ENCODE data around the gene PEPD. TPM values are rescaled to one million over a fixed set of nuclear protein-coding genes. Genes with fewer than 3 reads are reported as not detected.

The PEPD gene
- total RNA-seq, 1 experiment from 2014 or later: 116 TPM

GRCh38 chr19:33405254-33405552 lies 116.4 kb downstream of the PEPD start:
- H3K4me3 ChIP-seq (ENCODE audit: low read depth, low read length): no peak overlapping the region
- ChIA-PET CTCF (interaction anchor here (0.8 to 4.5 kb wide), 3 partner anchors 11 to 170 kb away, joined by 4 to 33 read pairs (median 13); no protein-coding TSS in a partner anchor), POLR2A (interaction anchor here (1.2 kb wide), 1 partner anchor 102 kb away, joined by 6 read pairs; no protein-coding TSS in a partner anchor)
- H3K27me3 ChIP-seq (replicated peaks; ENCODE audit: control insufficient read depth, insufficient read depth, low read length): no peaks in the 10 kb centered on the region
- Mint-ChIP-seq H3K9me3 (ENCODE audit: unreplicated experiment) (no peaks in the 10 kb centered on the region), H3K4me3 (ENCODE audit: unreplicated experiment) (no peak overlapping the region), H3K27ac (ENCODE audit: unreplicated experiment) (peak overlapping the region; percentile 84), H3K27me3 (ENCODE audit: insufficient read depth, unreplicated experiment) (no peaks in the 10 kb centered on the region), H3K36me3 (ENCODE audit: insufficient read depth, unreplicated experiment) (peaks cover 22% of the 10 kb centered on the region), H3K4me1 (ENCODE audit: low read depth, unreplicated experiment) (peaks cover 34% of the 10 kb centered on the region)
- BruUV-seq (replicated peaks): no TSS peak
- DNase-seq: peak in 1 of 2 experiments; percentile 28
- peaks cover 47% of the 10 kb centered on the region for H3K4me1 ChIP-seq
- H3K9me3 ChIP-seq: no peaks in the 10 kb centered on the region
- intact Hi-C loops (cut with micrococcal nuclease; ENCODE audit: unreplicated experiment): loop anchor here (5.0 kb wide), 1 partner anchor 278 kb away; no protein-coding TSS in a partner anchor
- H3K36me3 ChIP-seq (ENCODE audit: control insufficient read depth, insufficient read depth, low read length): peaks cover 3% of the 10 kb centered on the region; the same call in 1 of the 2 replicates
- no peak for TF ChIP-seq CTCF (IDR thresholded peaks at IDR 0.05; ENCODE audit: insufficient read depth in 1 of 2, low read depth in 1 of 2, low read length in 1 of 2, severe bottlenecking in 1 of 2, unreplicated experiment in 1 of 2)

GRCh38 chr19:33404506-33405253 lies 116.9 kb downstream of the PEPD start:
- Histone ChIP-seq H3K36me3 (ENCODE audit: control insufficient read depth, insufficient read depth, low read length) (peaks cover 3% of the 10 kb centered on the region; the same call in 1 of the 2 replicates), H3K4me1 (peaks cover 50% of the 10 kb centered on the region), H3K27me3 (replicated peaks; ENCODE audit: control insufficient read depth, insufficient read depth, low read length) (no peaks in the 10 kb centered on the region), H3K4me3 (ENCODE audit: low read depth, low read length) (no peak overlapping the region), H3K9me3 (no peaks in the 10 kb centered on the region)
- Mint-ChIP-seq H3K27ac (ENCODE audit: unreplicated experiment) (peak overlapping the region; percentile 84), H3K4me1 (ENCODE audit: low read depth, unreplicated experiment) (peaks cover 37% of the 10 kb centered on the region), H3K9me3 (ENCODE audit: unreplicated experiment) (no peaks in the 10 kb centered on the region), H3K36me3 (ENCODE audit: insufficient read depth, unreplicated experiment) (peaks cover 26% of the 10 kb centered on the region), H3K4me3 (ENCODE audit: unreplicated experiment) (no peak overlapping the region), H3K27me3 (ENCODE audit: insufficient read depth, unreplicated experiment) (no peaks in the 10 kb centered on the region)
- TF ChIP-seq CTCF (IDR thresholded peaks at IDR 0.05; ENCODE audit: insufficient read depth in 1 of 2, low read depth in 1 of 2, low read length in 1 of 2, severe bottlenecking in 1 of 2, unreplicated experiment in 1 of 2): no peak
- BruUV-seq (replicated peaks): no TSS peak
- intact Hi-C loops (cut with micrococcal nuclease; ENCODE audit: unreplicated experiment): loop anchor here (5.0 kb wide), 2 partner anchors 262 to 277 kb away; no protein-coding TSS in a partner anchor
- DNase-seq: peak in 1 of 2 experiments; percentile 33
- ChIA-PET POLR2A (interaction anchor here (1.2 kb wide), 1 partner anchor 102 kb away, joined by 6 read pairs; no protein-coding TSS in a partner anchor), CTCF (interaction anchor here (0.8 to 4.5 kb wide), 5 partner anchors 12 to 169 kb away, joined by 3 to 33 read pairs (median 10); no protein-coding TSS in a partner anchor)

GRCh38 chr19:33403973-33404304 lies 117.7 kb downstream of the PEPD start:
- peaks cover 3% of the 10 kb centered on the region; the same call in 1 of the 2 replicates for H3K36me3 ChIP-seq (ENCODE audit: control insufficient read depth, insufficient read depth, low read length)
- Mint-ChIP-seq H3K36me3 (ENCODE audit: insufficient read depth, unreplicated experiment) (peaks cover 31% of the 10 kb centered on the region), H3K4me1 (ENCODE audit: low read depth, unreplicated experiment) (peaks cover 41% of the 10 kb centered on the region), H3K9me3 (ENCODE audit: unreplicated experiment) (no peaks in the 10 kb centered on the region), H3K4me3 (ENCODE audit: unreplicated experiment) (peak overlapping the region; percentile 28), H3K27ac (ENCODE audit: unreplicated experiment) (peak overlapping the region; percentile 84), H3K27me3 (ENCODE audit: insufficient read depth, unreplicated experiment) (no peaks in the 10 kb centered on the region)
- H3K27me3 ChIP-seq (replicated peaks; ENCODE audit: control insufficient read depth, insufficient read depth, low read length): no peaks in the 10 kb centered on the region
- TF ChIP-seq CTCF (IDR thresholded peaks at IDR 0.05; ENCODE audit: insufficient read depth in 1 of 2, low read depth in 1 of 2, low read length in 1 of 2, severe bottlenecking in 1 of 2, unreplicated experiment in 1 of 2): no peak
- no peak overlapping the region for H3K4me3 ChIP-seq (ENCODE audit: low read depth, low read length)
- ChIA-PET POLR2A (interaction anchor here (0.6 to 2.4 kb wide), 10 partner anchors 22 to 227 kb away, joined by 3 to 21 read pairs (median 4); partner anchors contain the start of genes CEBPA and CEBPG), CTCF (interaction anchor here (0.8 to 4.5 kb wide), 12 partner anchors 12 to 374 kb away, joined by 3 to 33 read pairs (median 4); partner anchors contain the start of genes CEBPA and CEBPG)
- peaks cover 50% of the 10 kb centered on the region for H3K4me1 ChIP-seq
- no peak for DNase-seq
- intact Hi-C loops (cut with micrococcal nuclease; ENCODE audit: unreplicated experiment): loop anchor here (1.0 to 5.0 kb wide), 8 partner anchors 31 to 262 kb away; partner anchors contain the start of genes CEBPA and CEBPG
- H3K9me3 ChIP-seq: no peaks in the 10 kb centered on the region
- TSS peak; percentile 83 for BruUV-seq (replicated peaks)
